Neural progenitor cell (in vitro differentiated cells): ENCODE data around the gene AUTS2. TPM values are rescaled to one million over a fixed set of nuclear protein-coding genes. Genes with fewer than 3 reads are reported as not detected.

ENCODE experiments used
- DNase-seq: peaks from one replicate; pipeline ENCODE4 v3.0.0-alpha.2; 2016; ENCODE audit warnings: low spot score
- H2AFZ ChIP-seq: fragments of 200-600 bp; sonication (generic); replicated peaks from 2 replicates; pipeline ENCODE4 v1.6.1; 2016; ENCODE audit warnings: antibody characterized with exemption
- H3F3A ChIP-seq: fragments of 200-600 bp; sonication (generic); 2 replicates; pipeline ENCODE4 v1.6.1; 2016; ENCODE audit warnings: antibody characterized with exemption, low read depth
- H3K27ac ChIP-seq: fragments of 200-600 bp; sonication (generic); 2 replicates; pipeline ENCODE4 v1.5.1; 2016; ENCODE audit warnings: mild to moderate bottlenecking
- H3K27me3 ChIP-seq: fragments of 200-600 bp; sonication (generic); 2 replicates; pipeline ENCODE4 v1.6.1; 2016; ENCODE audit warnings: mild to moderate bottlenecking, moderate library complexity
- H3K36me3 ChIP-seq: fragments of 200-600 bp; sonication (generic); 2 replicates; pipeline ENCODE4 v1.5.1; 2016
- H3K4me1 ChIP-seq: fragments of 200-600 bp; sonication (generic); 2 replicates; pipeline ENCODE4 v1.6.1; 2016; ENCODE audit warnings: mixed run types
- H3K4me2 ChIP-seq: fragments of 200-600 bp; sonication (generic); 2 replicates; pipeline ENCODE4 v1.6.1; 2016
- H3K4me3 ChIP-seq: fragments of 200-600 bp; sonication (generic); 2 replicates; pipeline ENCODE4 v1.5.1; 2016
- H3K79me2 ChIP-seq: fragments of 200-600 bp; sonication (generic); 2 replicates; pipeline ENCODE4 v1.6.1; 2016; ENCODE audit warnings: low read depth
- H3K9ac ChIP-seq: fragments of 200-600 bp; sonication (generic); 2 replicates; pipeline ENCODE4 v1.6.1; 2016
- H3K9me3 ChIP-seq: fragments of 200-600 bp; sonication (generic); 2 replicates; pipeline ENCODE4 v1.5.1; 2016; ENCODE audit warnings: low read depth
- H4K20me1 ChIP-seq: fragments of 200-600 bp; sonication (generic); 2 replicates; pipeline ENCODE4 v1.6.1; 2016; ENCODE audit warnings: low read depth
- H3K27ac Mint-ChIP-seq: 3 replicates; pipeline ENCODE4 v1.8.0; 2021; ENCODE audit warnings: mixed read lengths
- H3K27me3 Mint-ChIP-seq: 2 replicates; pipeline ENCODE4 v1.8.0; 2022; ENCODE audit warnings: low read depth, mild to moderate bottlenecking, inconsistent platforms, moderate library complexity, mixed read lengths; ENCODE audit not compliant: insufficient read depth
- H3K36me3 Mint-ChIP-seq: 3 replicates; pipeline ENCODE4 v1.8.0; 2021; ENCODE audit warnings: mixed read lengths
- H3K4me1 Mint-ChIP-seq: 3 replicates; pipeline ENCODE4 v1.8.0; 2021; ENCODE audit warnings: mixed read lengths
- H3K4me3 Mint-ChIP-seq: 3 replicates; pipeline ENCODE4 v1.8.0; 2021; ENCODE audit warnings: mild to moderate bottlenecking, moderate library complexity, mixed read lengths
- H3K9me3 Mint-ChIP-seq: 3 replicates; pipeline ENCODE4 v1.8.0; 2020; ENCODE audit warnings: mixed read lengths
- CTCF ChIP-seq: fragments of 200-600 bp; sonication (generic); IDR thresholded peaks from 2 replicates; pipeline ENCODE4 v1.5.1; 2017; ENCODE audit warnings: antibody characterized with exemption, mild to moderate bottlenecking
- EZH2 ChIP-seq: fragments of 200-600 bp; sonication (generic); IDR thresholded peaks from 2 replicates; pipeline ENCODE4 v1.6.1; 2017; ENCODE audit warnings: antibody characterized with exemption, mild to moderate bottlenecking, moderate library complexity
- EZH2phosphoT487 ChIP-seq: fragments of 200-600 bp; sonication (generic); IDR thresholded peaks from 2 replicates; pipeline ENCODE4 v1.6.1; 2017; ENCODE audit warnings: antibody characterized with exemption
- total RNA-seq: library from RNA; depleted of rRNA; stranded (reverse); fragments of >200 nt; gene quantifications from 2 replicates; pipeline ENCODE4 v1.2.3, GENCODE V29; 2015; ENCODE audit warnings: low replicate concordance

AUTS2 gene
- total RNA-seq, 1 donor from 2014 or later = 50.0 TPM

GRCh38 chr7:70622936-70623335 is 1024.7 kb downstream of the AUTS2 start:
- Histone ChIP-seq H3K9me3 (no peaks in the 10 kb centered on the region), H3K27me3 (peaks cover 7% of the 10 kb centered on the region), H3K4me3 (no peak overlapping the region), H3F3A (peaks cover 31% of the 10 kb centered on the region), H4K20me1 (peaks cover 17% of the 10 kb centered on the region), H3K36me3 (no peaks in the 10 kb centered on the region), H3K27ac (no peak overlapping the region), H2AFZ (no peak overlapping the region), H3K4me2 (no peak overlapping the region), H3K79me2 (no peaks in the 10 kb centered on the region), H3K4me1 (peaks cover 36% of the 10 kb centered on the region), H3K9ac (no peak overlapping the region)
- DNase-seq = no peak
- H3K27ac Mint-ChIP-seq = no peak overlapping the region
- peaks cover 11% of the 10 kb centered on the region for H3K36me3 Mint-ChIP-seq
- H3K9me3 Mint-ChIP-seq = peaks cover 5% of the 10 kb centered on the region
- TF ChIP-seq EZH2phosphoT487 = no peak
- TF ChIP-seq EZH2 = no peak
- TF ChIP-seq CTCF = no peak
- H3K4me1 Mint-ChIP-seq = peaks cover 39% of the 10 kb centered on the region
- H3K4me3 Mint-ChIP-seq = no peak overlapping the region
- peaks cover 19% of the 10 kb centered on the region for H3K27me3 Mint-ChIP-seq

GRCh38 chr7:70624500-70625103 is 1026.3 kb downstream of the AUTS2 start:
- Histone ChIP-seq H3F3A (peaks cover 15% of the 10 kb centered on the region), H4K20me1 (peaks cover 3% of the 10 kb centered on the region), H2AFZ (no peak overlapping the region), H3K27me3 (peaks cover 7% of the 10 kb centered on the region), H3K4me2 (no peak overlapping the region), H3K79me2 (no peaks in the 10 kb centered on the region), H3K4me3 (no peak overlapping the region), H3K9me3 (no peaks in the 10 kb centered on the region), H3K27ac (no peak overlapping the region), H3K36me3 (no peaks in the 10 kb centered on the region), H3K4me1 (peaks cover 19% of the 10 kb centered on the region), H3K9ac (no peak overlapping the region)
- Mint-ChIP-seq H3K27ac (no peak overlapping the region), H3K27me3 (peaks cover 13% of the 10 kb centered on the region), H3K4me3 (no peak overlapping the region), H3K9me3 (peaks cover 5% of the 10 kb centered on the region), H3K36me3 (peaks cover 11% of the 10 kb centered on the region), H3K4me1 (peaks cover 30% of the 10 kb centered on the region)
- DNase-seq = no peak
- TF ChIP-seq CTCF (no peak), EZH2phosphoT487 (no peak), EZH2 (no peak)

DNA sequence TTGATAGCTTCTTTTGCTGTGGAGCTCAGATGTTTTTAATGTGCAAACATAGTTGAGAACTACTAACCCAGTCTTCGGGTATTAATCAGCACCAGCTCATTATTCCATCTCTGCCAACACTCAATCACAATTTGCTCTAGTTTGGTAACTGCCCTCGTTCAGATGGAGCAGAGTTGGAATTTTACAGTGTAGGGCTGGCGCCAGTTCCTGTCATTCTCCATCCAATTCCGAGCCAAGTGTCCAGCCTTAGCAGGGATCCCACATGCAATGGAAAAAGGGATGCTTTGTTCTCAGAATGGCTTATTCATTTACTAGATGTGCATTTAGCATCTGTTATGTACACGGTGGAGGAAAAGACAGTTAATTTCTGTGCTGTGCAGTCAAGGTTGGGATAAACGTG is 1029.2 kb downstream of the AUTS2 start:
- DNase-seq = no peak
- TF ChIP-seq EZH2phosphoT487 = no peak
- no peak for TF ChIP-seq EZH2
- TF ChIP-seq CTCF = no peak
- Histone ChIP-seq H3K9ac (no peak overlapping the region), H3K4me3 (no peak overlapping the region), H3K4me1 (peaks cover 25% of the 10 kb centered on the region), H3K27ac (no peak overlapping the region), H3K79me2 (no peaks in the 10 kb centered on the region), H3K27me3 (peaks cover 3% of the 10 kb centered on the region), H3K9me3 (no peaks in the 10 kb centered on the region), H3K4me2 (no peak overlapping the region), H4K20me1 (peaks cover 8% of the 10 kb centered on the region), H3F3A (peaks cover 25% of the 10 kb centered on the region), H3K36me3 (no peaks in the 10 kb centered on the region), H2AFZ (no peak overlapping the region)
- Mint-ChIP-seq H3K4me3 (no peak overlapping the region), H3K27me3 (peaks cover 8% of the 10 kb centered on the region), H3K9me3 (no peaks in the 10 kb centered on the region), H3K27ac (no peak overlapping the region), H3K4me1 (peaks cover 36% of the 10 kb centered on the region), H3K36me3 (peaks cover 3% of the 10 kb centered on the region)
